Measurements from ENCODE around the gene HDAC4. TPM values are rescaled to one million over a fixed set of nuclear protein-coding genes. Genes with fewer than 3 reads are reported as not detected.

The HDAC4 gene
- total and polyA plus RNA-seq, 2 of the 4 experiments (the other 2 are of a cell fraction) = 4.1 to 7.2 TPM

DNA sequence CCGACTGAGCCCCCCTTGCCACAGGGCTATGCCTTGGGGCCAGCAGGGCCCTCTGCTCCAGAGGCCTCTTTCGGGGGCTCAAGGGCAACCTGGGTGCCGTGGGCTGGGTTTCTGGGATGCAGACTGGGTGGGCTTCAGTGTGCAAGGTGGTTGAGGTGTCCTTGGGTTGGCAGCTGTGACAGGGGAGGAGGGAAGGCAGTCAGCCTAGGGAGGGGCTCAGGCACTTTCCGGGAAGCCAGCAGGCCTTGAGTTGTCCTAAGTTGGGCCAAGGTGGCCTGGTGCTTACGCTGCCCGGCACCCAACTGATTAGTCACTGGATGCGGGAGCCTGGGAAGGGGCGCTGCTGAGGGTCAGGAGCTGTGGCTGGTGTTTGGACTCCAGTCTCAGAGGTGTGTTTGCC is 353.4 kb downstream of the HDAC4 start:
- no peak overlapping the region for H2AK9ac ChIP-seq (replicated peaks; ENCODE audit: low read depth, low read length, poor library complexity)
- H4K5ac ChIP-seq (ENCODE audit: low read depth, low read length) = no peak overlapping the region
- peaks cover 1% of the 10 kb centered on the region; the same call in 1 of the 2 replicates for H3K27me3 ChIP-seq (ENCODE audit: control insufficient read depth, insufficient read depth, low read length)
- H2BK15ac ChIP-seq (ENCODE audit: low read depth, low read length) = no peak overlapping the region
- intact Hi-C loops (cut with micrococcal nuclease) = no loop called here
- no peak overlapping the region for H3K14ac ChIP-seq (replicated peaks; ENCODE audit: low read depth, low read length)
- ATAC-seq (ENCODE audit: low read depth) (no peak), DNase-seq (no peak)
- no peak overlapping the region for H3K27ac ChIP-seq (ENCODE audit: insufficient read depth, low read length)
- no peak overlapping the region for H2AK5ac ChIP-seq (ENCODE audit: low read depth, low read length)
- peaks cover 4% of the 10 kb centered on the region for H3K4me1 ChIP-seq (ENCODE audit: control insufficient read depth, insufficient read depth, low read length)
- H3K9me1 ChIP-seq (ENCODE audit: insufficient read depth, low read length) = no peaks in the 10 kb centered on the region
- no peak overlapping the region for H2BK20ac ChIP-seq (ENCODE audit: low read depth, low read length)
- no TSS peak for BruUV-seq (replicated peaks)
- POLR2A ChIA-PET (ENCODE audit: unreplicated experiment) = no interaction called here
- no peak overlapping the region for H4K91ac ChIP-seq (ENCODE audit: insufficient read depth, low read depth, low read length)
- H3K4me2 ChIP-seq (ENCODE audit: low read depth, low read length) = no peak overlapping the region
- H3K9ac ChIP-seq (ENCODE audit: low read depth, low read length) = no peak overlapping the region
- no peak overlapping the region for H2AFZ ChIP-seq (replicated peaks; ENCODE audit: low read length, poor library complexity)
- H3K56ac ChIP-seq (ENCODE audit: extremely low read depth, insufficient read depth, low read length) = no peak overlapping the region
- dilution Hi-C loops (cut with HindIII; ENCODE audit: low sequenced_read_pairs, unreplicated experiment) = no loop called here
- no peak overlapping the region for H2BK5ac ChIP-seq (ENCODE audit: low read depth, low read length, poor library complexity, severe bottlenecking)
- H3K4ac ChIP-seq (ENCODE audit: low read depth, low read length) = no peak overlapping the region
- 100% methylated on average over 4 of the region's 8 CpGs; no CpG with 5 or more reads in 1 of the 2 experiments for WGBS, 2 experiments (ENCODE audit: extremely low coverage in 2 of 2, insufficient read length in 1 of 2)
- in situ Hi-C loops (cut with MboI; ENCODE audit: low sequenced_read_pairs) = loop anchor here (25.0 kb wide), 1 partner anchor 1090 kb away; the partner anchor contains the start of genes COPS9 and OTOS
- H3K4me3 ChIP-seq (ENCODE audit: insufficient read depth, low read depth, low read length) = no peak overlapping the region
- CTCF ChIA-PET = no interaction called here
- H3K23ac ChIP-seq (ENCODE audit: low read depth, low read length) = no peak overlapping the region
- TF ChIP-seq NFE2L2 (IDR thresholded peaks at IDR 0.05; ENCODE audit: low read depth, low read length) (no peak), POLR2A (IDR thresholded peaks at IDR 0.05; ENCODE audit: low read depth, low read length) (no peak), RFX5 (IDR thresholded peaks at IDR 0.05; ENCODE audit: low read depth, low read length) (no peak), RCOR1 (IDR thresholded peaks at IDR 0.05; ENCODE audit: insufficient replicate concordance, low read length) (no peak), CTCF (conservative IDR thresholded peaks at IDR 0.05; ENCODE audit: low read depth, low read length) (no peak), MXI1 (IDR thresholded peaks at IDR 0.05; ENCODE audit: borderline replicate concordance, low read depth, low read length) (no peak), BHLHE40 (IDR thresholded peaks at IDR 0.05; ENCODE audit: low read depth, low read length) (no peak), FOS (IDR thresholded peaks at IDR 0.05; ENCODE audit: low read depth, low read length) (no peak), RAD21 (IDR thresholded peaks at IDR 0.05; ENCODE audit: low read length) (no peak), MAZ (IDR thresholded peaks at IDR 0.05; ENCODE audit: borderline replicate concordance, low read depth, low read length) (no peak), CEBPB (IDR thresholded peaks at IDR 0.05; ENCODE audit: low read depth, low read length) (no peak)
- TF ChIP-seq, protein P1, sequence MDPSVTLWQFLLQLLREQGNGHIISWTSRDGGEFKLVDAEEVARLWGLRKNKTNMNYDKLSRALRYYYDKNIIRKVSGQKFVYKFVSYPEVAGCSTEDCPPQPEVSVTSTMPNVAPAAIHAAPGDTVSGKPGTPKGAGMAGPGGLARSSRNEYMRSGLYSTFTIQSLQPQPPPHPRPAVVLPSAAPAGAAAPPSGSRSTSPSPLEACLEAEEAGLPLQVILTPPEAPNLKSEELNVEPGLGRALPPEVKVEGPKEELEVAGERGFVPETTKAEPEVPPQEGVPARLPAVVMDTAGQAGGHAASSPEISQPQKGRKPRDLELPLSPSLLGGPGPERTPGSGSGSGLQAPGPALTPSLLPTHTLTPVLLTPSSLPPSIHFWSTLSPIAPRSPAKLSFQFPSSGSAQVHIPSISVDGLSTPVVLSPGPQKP (IDR thresholded peaks at IDR 0.05; ENCODE audit: borderline replicate concordance, low read depth, low read length) = no peak
- H4K8ac ChIP-seq (ENCODE audit: low read depth in 2 of 2, low read length in 2 of 2) = no peak overlapping the region
- peaks cover 17% of the 10 kb centered on the region for H3K36me3 ChIP-seq (ENCODE audit: control insufficient read depth, insufficient read depth, low read length)
- H3K18ac ChIP-seq (ENCODE audit: low read depth, low read length) = no peak overlapping the region
- peaks cover 6% of the 10 kb centered on the region; the same call in 1 of the 2 replicates for H3K9me3 ChIP-seq (ENCODE audit: control insufficient read depth, insufficient read depth, low read length)
- H2BK120ac ChIP-seq (ENCODE audit: low read depth, low read length) = no peak overlapping the region
- H3K79me1 ChIP-seq (ENCODE audit: low read depth in 1 of 2, low read length in 2 of 2) = no peaks in the 10 kb centered on the region
- H4K20me1 ChIP-seq (ENCODE audit: insufficient read depth, low read length) = no peaks in the 10 kb centered on the region

All from IMR-90 (cell line).